Mucosa of stomach (tissue), 1 donor: ENCODE results near the gene IBA57.

Experiments used
- H3K27me3 ChIP-seq: one replicate; pipeline ENCODE4 v1.7.0; 2013; ENCODE audit warnings: mild to moderate bottlenecking, low read length; ENCODE audit not compliant: control insufficient read depth, insufficient read depth
- H3K36me3 ChIP-seq: one replicate; pipeline ENCODE4 v1.7.0; 2013; ENCODE audit warnings: low read length; ENCODE audit not compliant: control insufficient read depth, insufficient read depth
- H3K4me1 ChIP-seq: one replicate; pipeline ENCODE4 v1.7.0; 2013; ENCODE audit warnings: mild to moderate bottlenecking, low read length; ENCODE audit not compliant: control insufficient read depth, insufficient read depth
- H3K4me3 ChIP-seq: one replicate; pipeline ENCODE4 v1.7.0; 2013; ENCODE audit warnings: low read length
- H3K9ac ChIP-seq: one replicate; pipeline ENCODE4 v1.7.0; 2013; ENCODE audit warnings: mild to moderate bottlenecking, low read length, moderate library complexity
- H3K9me3 ChIP-seq: one replicate; pipeline ENCODE4 v1.7.0; 2013; ENCODE audit warnings: mild to moderate bottlenecking, low read length, moderate library complexity; ENCODE audit not compliant: control insufficient read depth
- donor health status: Pancreatic carcinoma.

The IBA57 gene

GRCh38 chr1:228154021-228154669 is 11.5 kb upstream of the IBA57 start:
- H3K27me3 ChIP-seq: no peaks in the 10 kb centered on the region
- H3K9me3 ChIP-seq: no peaks in the 10 kb centered on the region
- no peak overlapping the region for H3K4me3 ChIP-seq
- no peak overlapping the region for H3K9ac ChIP-seq
- H3K36me3 ChIP-seq: no peaks in the 10 kb centered on the region
- H3K4me1 ChIP-seq: peaks cover 28% of the 10 kb centered on the region

GRCh38 chr1:228154670-228155571 is 10.7 kb upstream of the IBA57 start:
- no peaks in the 10 kb centered on the region for H3K27me3 ChIP-seq
- H3K4me3 ChIP-seq: no peak overlapping the region
- H3K9ac ChIP-seq: no peak overlapping the region
- peaks cover 21% of the 10 kb centered on the region for H3K4me1 ChIP-seq
- H3K36me3 ChIP-seq: no peaks in the 10 kb centered on the region
- H3K9me3 ChIP-seq: no peaks in the 10 kb centered on the region

GRCh38 chr1:228155596-228156514 is 9.7 kb upstream of the IBA57 start:
- no peak overlapping the region for H3K4me3 ChIP-seq
- peaks cover 6% of the 10 kb centered on the region for H3K27me3 ChIP-seq
- H3K9ac ChIP-seq: no peak overlapping the region
- no peaks in the 10 kb centered on the region for H3K36me3 ChIP-seq
- peaks cover 16% of the 10 kb centered on the region for H3K4me1 ChIP-seq
- H3K9me3 ChIP-seq: no peaks in the 10 kb centered on the region

- Histone ChIP-seq H3K36me3 (no peaks in the 10 kb centered on the region), H3K9ac (no peak overlapping the region), H3K4me3 (no peak overlapping the region), H3K9me3 (no peaks in the 10 kb centered on the region), H3K4me1 (peaks cover 12% of the 10 kb centered on the region), H3K27me3 (peaks cover 6% of the 10 kb centered on the region)
Measured at GRCh38 chr1:228156515-228156881, 9.1 kb upstream of the IBA57 start.

GRCh38 chr1:228156941-228157728 is 8.5 kb upstream of the IBA57 start:
- Histone ChIP-seq H3K4me1 (peaks cover 18% of the 10 kb centered on the region), H3K36me3 (no peaks in the 10 kb centered on the region), H3K9ac (no peak overlapping the region), H3K9me3 (no peaks in the 10 kb centered on the region), H3K27me3 (peaks cover 9% of the 10 kb centered on the region), H3K4me3 (no peak overlapping the region)

GRCh38 chr1:228157729-228158126 is 7.9 kb upstream of the IBA57 start:
- Histone ChIP-seq H3K27me3 (peaks cover 10% of the 10 kb centered on the region), H3K9me3 (no peaks in the 10 kb centered on the region), H3K4me3 (no peak overlapping the region), H3K36me3 (no peaks in the 10 kb centered on the region), H3K9ac (no peak overlapping the region), H3K4me1 (peaks cover 24% of the 10 kb centered on the region)

- Histone ChIP-seq H3K9me3 (no peaks in the 10 kb centered on the region), H3K4me1 (peaks cover 30% of the 10 kb centered on the region), H3K36me3 (no peaks in the 10 kb centered on the region), H3K4me3 (no peak overlapping the region), H3K9ac (no peak overlapping the region), H3K27me3 (peaks cover 10% of the 10 kb centered on the region)
Measured at GRCh38 chr1:228158151-228159007, 7.2 kb upstream of the IBA57 start.

- H3K4me1 ChIP-seq: peaks cover 33% of the 10 kb centered on the region
- peaks cover 10% of the 10 kb centered on the region for H3K27me3 ChIP-seq
- H3K4me3 ChIP-seq: no peak overlapping the region
- no peaks in the 10 kb centered on the region for H3K9me3 ChIP-seq
- H3K36me3 ChIP-seq: no peaks in the 10 kb centered on the region
- H3K9ac ChIP-seq: no peak overlapping the region
Measured at GRCh38 chr1:228159008-228159665, 6.5 kb upstream of the IBA57 start.

GRCh38 chr1:228160201-228160761 is 5.3 kb upstream of the IBA57 start:
- H3K4me3 ChIP-seq: no peak overlapping the region
- H3K27me3 ChIP-seq: peaks cover 10% of the 10 kb centered on the region
- H3K4me1 ChIP-seq: peaks cover 32% of the 10 kb centered on the region

GRCh38 chr1:228161362-228161761 is 4.2 kb upstream of the IBA57 start:
- peaks cover 10% of the 10 kb centered on the region for H3K27me3 ChIP-seq
- peaks cover 29% of the 10 kb centered on the region for H3K4me1 ChIP-seq
- H3K36me3 ChIP-seq: no peaks in the 10 kb centered on the region
- no peak overlapping the region for H3K9ac ChIP-seq
- no peak overlapping the region for H3K4me3 ChIP-seq
- H3K9me3 ChIP-seq: no peaks in the 10 kb centered on the region

More at GRCh38 chr1:228160201-228160761, 5.3 kb upstream of the IBA57 start:
- Histone ChIP-seq H3K36me3 (no peaks in the 10 kb centered on the region), H3K9me3 (no peaks in the 10 kb centered on the region), H3K9ac (no peak overlapping the region)
